Panc1 (cell line): ENCODE measurements around the gene CHSY1. TPM values are rescaled to one million over a fixed set of nuclear protein-coding genes. Genes with fewer than 3 reads are reported as not detected.

Source experiments
- ATAC-seq: fragments of 200-7000 bp; cut with Tn5 transposase; 2 replicates; pipeline ENCODE4 v1.9.1; 2020; ENCODE audit warnings: mild to moderate bottlenecking, moderate library complexity
- BruUV-seq: library from RNA; stranded (reverse); fragments of 400-500 nt; replicated peaks from 2 replicates; lab custom pipeline; 2021; lab: Mats Ljungman, UMichigan
- CTCF ChIA-PET: fragments of 300-600 bp; sonication (Branson Sonifier 250); formaldehyde crosslinking; loops from one replicate; lab custom pipeline; 2022; ENCODE audit warnings: antibody characterized with exemption; lab: Charles Lee
- POLR2A ChIA-PET: fragments of 300-600 bp; sonication (Branson Sonifier 250); formaldehyde crosslinking; loops from one replicate; lab custom pipeline; 2022; ENCODE audit warnings: antibody characterized with exemption; lab: Charles Lee
- DNase-seq: peaks from one replicate; pipeline ENCODE4 v3.0.0-alpha.2; 2010; ENCODE audit warnings: low read depth, low spot score
- H3K27ac ChIP-seq: 2 replicates; pipeline ENCODE4 v1.5.1; 2011; ENCODE audit warnings: mild to moderate bottlenecking, low read length, inconsistent platforms
- H3K27me3 ChIP-seq: fragments of 200-500 bp; sonication (Bioruptor generic); 2 replicates; pipeline ENCODE4 v1.6.0; 2014; ENCODE audit warnings: low read length, inconsistent platforms; ENCODE audit not compliant: control insufficient read depth, insufficient read depth
- H3K36me3 ChIP-seq: fragments of 200-500 bp; sonication (Bioruptor generic); 2 replicates; pipeline ENCODE4 v1.5.1; 2014; ENCODE audit warnings: inconsistent platforms, mild to moderate bottlenecking, low read length, moderate library complexity; ENCODE audit not compliant: control insufficient read depth, insufficient read depth
- H3K4me1 ChIP-seq: 2 replicates; pipeline ENCODE4 v1.5.1; 2011; ENCODE audit warnings: inconsistent platforms, mild to moderate bottlenecking, low read length, moderate library complexity; ENCODE audit not compliant: control insufficient read depth, insufficient read depth
- H3K4me3 ChIP-seq, 2 experiments: 2 replicates each; pipeline ENCODE4 v1.5.1; 2011 to 2012; ENCODE audit warnings: low read depth in 2 of 2, low read length in 2 of 2, mild to moderate bottlenecking in 2 of 2, inconsistent platforms in 1 of 2, moderate library complexity in 1 of 2
- H3K9me3 ChIP-seq: fragments of 200-500 bp; sonication (Bioruptor generic); 2 replicates; pipeline ENCODE4 v1.5.1; 2014; ENCODE audit warnings: low read depth, mild to moderate bottlenecking, inconsistent platforms, low read length, moderate library complexity; ENCODE audit not compliant: control insufficient read depth, insufficient read depth
- CTCF ChIP-seq: fragments of 450-650 bp; IDR thresholded peaks from 2 replicates; pipeline ENCODE4 v1.5.1; 2017; ENCODE audit warnings: mild to moderate bottlenecking
- POLR2AphosphoS5 ChIP-seq: IDR thresholded peaks from 2 replicates; pipeline ENCODE4 v1.6.1; 2012; ENCODE audit warnings: mild to moderate bottlenecking, low read depth, low read length, moderate library complexity
- REST ChIP-seq, 2 experiments: IDR thresholded peaks; 2 replicates each; pipeline ENCODE4 v1.6.1; 2011 to 2012; ENCODE audit warnings: low read depth in 2 of 2, control low read depth in 1 of 2, low read length in 1 of 2, mild to moderate bottlenecking in 1 of 2, moderate library complexity in 1 of 2; ENCODE audit not compliant: insufficient read depth in 1 of 2
- SIN3A ChIP-seq: IDR thresholded peaks from 2 replicates; pipeline ENCODE4 v1.6.1; 2012; ENCODE audit warnings: low read depth, mild to moderate bottlenecking, low read length, moderate library complexity, borderline replicate concordance; ENCODE audit not compliant: insufficient read depth
- TCF7L2 ChIP-seq: IDR thresholded peaks from 2 replicates; pipeline ENCODE4 v1.6.1; 2011; ENCODE audit warnings: mild to moderate bottlenecking, low read depth, low read length, inconsistent platforms
- in situ Hi-C: cut with HindIII; loops from 2 replicates; pipeline ENCODE4 v1.10.0; 2016; ENCODE audit warnings: low sequenced_read_pairs, low pct_unique_long_range_greater_than_20kb
- intact Hi-C: fragments of 100-400 bp; cut with micrococcal nuclease; formaldehyde crosslinking; loops from one replicate; pipeline ENCODE4 v1.10.0; 2022; ENCODE audit not compliant: unreplicated experiment
- total RNA-seq: library from RNA; stranded (reverse); gene quantifications from one replicate; pipeline ENCODE4 v1.2.1, GENCODE V29; 2021; ENCODE audit not compliant: unreplicated experiment

CHSY1 gene
- total RNA-seq, 1 experiment from 2014 or later: 50.8 TPM

- Histone ChIP-seq H3K27me3 (no peaks in the 10 kb centered on the region), H3K27ac (no peak overlapping the region), H3K9me3 (peaks cover 1% of the 10 kb centered on the region; the same call in 1 of the 2 replicates), H3K4me3 (no peak overlapping the region), H3K4me1 (peaks cover 4% of the 10 kb centered on the region), H3K36me3 (no peaks in the 10 kb centered on the region)
- DNase-seq (no peak), ATAC-seq (no peak)
- intact Hi-C loops: no loop called here
- ChIA-PET POLR2A (interaction anchor here (0.6 kb wide), 1 partner anchor 23 kb away, joined by 3 read pairs; no protein-coding TSS in a partner anchor), CTCF (no interaction called here)
- no TSS peak for BruUV-seq
- TF ChIP-seq REST (IDR thresholded peaks at IDR 0.05; ENCODE audit: insufficient read depth in 1 of 2, low read depth in 2 of 2, low read length in 1 of 2): no peak
- TF ChIP-seq CTCF: no peak
- no peak for TF ChIP-seq POLR2AphosphoS5
- TF ChIP-seq SIN3A: no peak
- no peak for TF ChIP-seq TCF7L2
- in situ Hi-C loops: no loop called here
Observed at GRCh38 chr15:101159936-101160815, 91.7 kb downstream of the CHSY1 start.

- ChIA-PET POLR2A (interaction anchor here (0.6 kb wide), 1 partner anchor 22 kb away, joined by 3 read pairs; no protein-coding TSS in a partner anchor), CTCF (no interaction called here)
- no peak for DNase-seq
- peaks cover 4% of the 10 kb centered on the region for H3K4me1 ChIP-seq
- no peaks in the 10 kb centered on the region for H3K27me3 ChIP-seq
- TF ChIP-seq SIN3A (no peak), TCF7L2 (no peak), POLR2AphosphoS5 (no peak), CTCF (no peak), REST (IDR thresholded peaks at IDR 0.05; ENCODE audit: insufficient read depth in 1 of 2, low read depth in 2 of 2, low read length in 1 of 2) (no peak)
- intact Hi-C loops (no loop called here), in situ Hi-C loops (no loop called here)
- no peak for ATAC-seq
- H3K9me3 ChIP-seq: no peaks in the 10 kb centered on the region
- H3K27ac ChIP-seq: no peak overlapping the region
- H3K4me3 ChIP-seq: no peak overlapping the region
- no TSS peak for BruUV-seq
- H3K36me3 ChIP-seq: no peaks in the 10 kb centered on the region
Observed at GRCh38 chr15:101159096-101159935, 92.5 kb downstream of the CHSY1 start.
